ENCODE measurements around the gene MAPK8.

Gene MAPK8

DNA sequence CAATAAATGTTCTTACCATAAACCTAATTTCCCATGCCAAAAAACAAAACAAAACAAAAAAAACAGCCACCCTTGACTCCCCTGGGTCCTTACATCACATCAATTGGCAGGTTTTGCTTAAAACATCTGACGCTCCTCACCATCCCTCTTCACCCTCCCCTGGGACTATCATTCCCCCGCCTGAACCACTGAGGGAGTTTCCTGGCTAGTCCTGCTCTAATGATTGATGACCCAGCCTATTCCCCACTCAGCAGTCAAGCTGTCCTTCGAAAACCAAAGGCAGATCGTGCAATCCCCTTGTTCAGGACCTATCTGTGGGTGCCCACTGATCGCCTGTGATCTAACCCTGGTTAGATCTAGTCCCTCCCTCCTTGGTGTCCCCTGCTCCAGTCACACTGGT, 20.8 kb upstream of the MAPK8 start:
- TF ChIP-seq, protein P1, sequence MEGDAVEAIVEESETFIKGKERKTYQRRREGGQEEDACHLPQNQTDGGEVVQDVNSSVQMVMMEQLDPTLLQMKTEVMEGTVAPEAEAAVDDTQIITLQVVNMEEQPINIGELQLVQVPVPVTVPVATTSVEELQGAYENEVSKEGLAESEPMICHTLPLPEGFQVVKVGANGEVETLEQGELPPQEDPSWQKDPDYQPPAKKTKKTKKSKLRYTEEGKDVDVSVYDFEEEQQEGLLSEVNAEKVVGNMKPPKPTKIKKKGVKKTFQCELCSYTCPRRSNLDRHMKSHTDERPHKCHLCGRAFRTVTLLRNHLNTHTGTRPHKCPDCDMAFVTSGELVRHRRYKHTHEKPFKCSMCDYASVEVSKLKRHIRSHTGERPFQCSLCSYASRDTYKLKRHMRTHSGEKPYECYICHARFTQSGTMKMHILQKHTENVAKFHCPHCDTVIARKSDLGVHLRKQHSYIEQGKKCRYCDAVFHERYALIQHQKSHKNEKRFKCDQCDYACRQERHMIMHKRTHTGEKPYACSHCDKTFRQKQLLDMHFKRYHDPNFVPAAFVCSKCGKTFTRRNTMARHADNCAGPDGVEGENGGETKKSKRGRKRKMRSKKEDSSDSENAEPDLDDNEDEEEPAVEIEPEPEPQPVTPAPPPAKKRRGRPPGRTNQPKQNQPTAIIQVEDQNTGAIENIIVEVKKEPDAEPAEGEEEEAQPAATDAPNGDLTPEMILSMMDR (conservative IDR thresholded peaks at IDR 0.05; ENCODE audit: low read length) = no peak
- no peak for DNase-seq (ENCODE audit: low read depth)
- no peak overlapping the region for H3K4me3 ChIP-seq (ENCODE audit: low read length)

DNA sequence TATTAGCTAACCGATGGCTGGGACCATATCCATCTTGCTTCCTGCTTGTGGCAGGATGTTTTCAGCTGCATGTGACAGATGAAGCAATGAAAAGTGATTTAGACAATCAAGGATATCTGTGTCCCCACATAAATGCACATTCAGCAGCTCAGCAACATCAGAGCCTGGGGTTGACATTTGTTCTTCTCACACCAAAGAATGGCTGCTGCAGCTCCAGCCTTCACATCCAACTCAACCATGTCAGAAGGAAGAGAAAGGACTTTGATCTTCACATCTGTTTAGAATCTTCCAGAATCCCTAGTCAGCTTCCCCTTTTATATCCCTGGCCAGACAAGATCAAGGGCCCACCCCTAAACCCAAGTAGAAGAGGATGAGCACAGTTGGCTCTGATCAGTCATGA, 20.1 kb upstream of the MAPK8 start:
- TF ChIP-seq, protein P1 (conservative IDR thresholded peaks at IDR 0.05; ENCODE audit: low read length) = no peak
- DNase-seq (ENCODE audit: low read depth) = no peak
- no peak overlapping the region for H3K4me3 ChIP-seq (ENCODE audit: low read length)

DNA sequence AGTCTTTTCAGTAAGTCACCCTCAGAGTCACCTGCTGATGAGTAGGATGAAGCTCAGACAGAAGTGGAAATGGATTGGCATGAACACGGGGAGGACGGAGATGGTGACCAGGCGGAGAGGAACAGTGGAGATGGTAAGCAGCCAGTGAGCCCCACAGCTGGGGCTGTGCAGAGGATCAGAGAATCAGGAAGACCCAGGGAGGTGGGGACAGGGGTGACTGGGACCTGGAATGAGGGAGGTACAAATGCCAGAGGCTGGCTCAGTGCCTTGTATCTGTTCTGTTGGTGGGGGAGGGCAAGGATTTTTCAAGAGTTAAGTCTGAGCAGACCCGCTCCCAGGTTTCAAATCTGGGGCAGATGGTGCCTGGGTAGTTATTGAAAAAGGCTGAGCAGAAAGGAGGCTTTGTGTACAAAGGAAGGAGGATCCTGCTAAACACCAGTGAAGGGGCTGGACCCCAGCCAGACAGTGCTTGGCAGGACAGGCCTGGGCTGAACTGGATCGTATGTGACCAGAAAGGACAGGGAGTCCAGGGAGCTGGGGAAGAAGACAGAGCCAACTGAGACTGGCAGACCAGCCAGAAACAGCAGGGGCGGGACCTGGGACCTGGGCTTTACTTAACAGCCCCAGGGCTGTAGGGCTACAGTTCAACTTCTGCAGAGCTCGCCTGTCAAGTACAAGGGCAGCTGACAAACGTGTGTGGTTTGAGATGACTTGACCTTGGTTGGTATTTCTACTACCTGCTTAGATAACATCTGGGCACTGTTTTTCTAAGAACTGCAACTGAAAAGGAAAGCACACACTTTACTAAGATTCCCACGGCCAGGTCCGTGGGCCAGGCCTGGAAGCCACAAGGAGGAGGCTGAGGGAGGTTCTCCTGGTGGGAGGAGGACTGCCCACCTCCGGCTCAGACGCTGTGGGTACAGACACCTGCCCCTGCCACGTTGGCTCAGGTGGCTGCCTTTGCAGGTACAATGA, 18.8 kb upstream of the MAPK8 start:
- TF ChIP-seq, protein P1 (conservative IDR thresholded peaks at IDR 0.05; ENCODE audit: low read length) = no peak
- no peak overlapping the region for H3K4me3 ChIP-seq (ENCODE audit: low read length)
- DNase-seq (ENCODE audit: low read depth) = no peak

DNA sequence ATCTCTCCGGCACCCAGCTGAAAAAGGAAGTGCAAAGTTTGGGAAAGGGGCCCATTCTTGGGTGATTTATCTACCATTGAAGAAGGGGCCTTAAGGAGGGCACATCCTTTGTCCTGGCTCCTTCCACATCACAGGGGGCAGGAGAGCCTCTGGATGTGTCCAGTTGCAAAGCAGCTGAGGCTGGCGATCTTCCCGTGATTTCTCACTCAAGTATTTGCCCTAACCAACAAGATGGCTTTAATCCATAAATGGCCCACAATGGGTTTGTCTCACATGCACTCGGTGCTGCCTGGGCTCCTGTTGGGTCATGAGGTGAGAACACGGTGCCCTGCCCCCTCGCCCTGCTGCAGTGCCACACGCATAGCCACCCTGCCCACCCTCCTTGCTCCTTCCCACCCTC, 17.8 kb upstream of the MAPK8 start:
- no peak overlapping the region for H3K4me3 ChIP-seq (ENCODE audit: low read length)
- TF ChIP-seq, protein P1 (conservative IDR thresholded peaks at IDR 0.05; ENCODE audit: low read length) = no peak
- peak; percentile 55 for DNase-seq (ENCODE audit: low read depth)

DNA sequence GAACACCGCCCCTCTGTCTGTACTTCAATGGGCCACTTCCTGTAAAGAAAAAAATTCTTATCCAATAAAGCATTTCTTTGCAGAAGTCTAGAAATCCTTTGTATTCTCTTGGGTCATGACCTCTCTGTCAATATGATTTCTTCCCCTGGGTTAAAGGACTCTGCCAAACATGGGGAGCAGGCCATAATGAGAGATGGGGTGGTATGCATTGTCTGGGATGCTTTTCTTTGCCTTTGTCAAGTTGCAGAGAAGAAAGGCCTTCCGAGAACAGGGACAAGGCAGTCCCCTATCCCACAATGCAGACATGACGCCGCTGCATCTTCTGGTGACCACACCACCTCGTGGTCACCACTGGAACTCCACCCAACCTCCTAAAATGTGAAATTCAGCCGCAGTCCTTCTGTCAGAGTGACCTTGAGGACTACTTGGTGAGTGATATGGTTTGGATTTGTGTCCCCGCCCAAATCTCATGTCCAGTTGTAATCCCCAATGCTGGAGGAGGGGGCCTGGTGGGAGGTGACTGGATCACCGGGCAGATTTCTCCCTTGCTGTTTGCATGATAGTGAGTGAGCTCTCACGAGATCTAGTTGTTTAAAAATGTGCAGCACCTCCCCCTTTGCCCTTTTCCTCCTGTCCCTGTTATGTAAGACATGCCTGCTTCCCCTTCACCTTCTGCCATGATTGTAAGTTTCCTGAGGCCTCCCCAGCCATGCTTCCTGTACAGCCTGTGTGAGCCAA, 16.8 kb upstream of the MAPK8 start:
- H3K4me3 ChIP-seq (ENCODE audit: low read length) = no peak overlapping the region
- TF ChIP-seq, protein P1 (conservative IDR thresholded peaks at IDR 0.05; ENCODE audit: low read length) = peak; percentile 78
- peak; percentile 39 for DNase-seq (ENCODE audit: low read depth)

DNA sequence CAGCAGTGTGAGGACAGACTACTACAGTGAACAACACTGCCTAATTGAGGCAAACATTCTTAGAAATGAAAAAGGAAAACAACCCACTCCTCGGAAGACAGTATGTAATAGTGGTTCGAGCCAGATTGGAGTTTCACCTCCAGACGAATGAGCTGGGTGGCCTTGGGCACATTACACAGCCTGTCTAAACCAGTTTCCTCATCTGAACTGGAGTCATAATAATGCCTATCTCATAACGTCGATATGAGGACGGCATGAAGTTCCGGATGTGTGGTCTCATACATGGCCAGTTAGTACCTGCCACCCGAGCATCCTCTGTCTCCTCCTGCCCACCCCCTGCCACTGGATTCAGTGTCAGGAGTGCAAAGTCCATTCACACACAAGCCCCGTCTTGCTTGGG, 16.2 kb upstream of the MAPK8 start:
- no peak for DNase-seq (ENCODE audit: low read depth)
- no peak overlapping the region for H3K4me3 ChIP-seq (ENCODE audit: low read length)
- TF ChIP-seq, protein P1 (conservative IDR thresholded peaks at IDR 0.05; ENCODE audit: low read length) = no peak

Measured in AG10803 (cell line).